H7 (cell line): ENCODE data around the gene SPAM1. TPM values are rescaled to one million over a fixed set of nuclear protein-coding genes. Genes with fewer than 3 reads are reported as not detected.
A peak's percentile ranks its signal among the peaks of the same experiment; 100 is the strongest.
"Not testable (repeated sequence)": the region's sequence is repeated elsewhere in the genome, so short reads cannot be mapped to it uniquely, and the experiment has no call there.

Source experiments
- DNase-seq: peaks from one replicate; pipeline ENCODE4 v3.0.0; 2012
- H3K27me3 ChIP-seq: 2 replicates; pipeline ENCODE4 v1.6.0; 2011; ENCODE audit warnings: mild to moderate bottlenecking, low read length; ENCODE audit not compliant: control insufficient read depth, insufficient read depth
- H3K36me3 ChIP-seq: replicated peaks from 2 replicates; pipeline ENCODE4 v1.5.1; 2011; ENCODE audit warnings: low read length; ENCODE audit not compliant: control insufficient read depth, insufficient read depth
- H3K4me3 ChIP-seq: 2 replicates; pipeline ENCODE4 v1.5.1; 2011; ENCODE audit warnings: low read depth, mild to moderate bottlenecking, control low read depth, low read length, moderate library complexity; ENCODE audit not compliant: insufficient read depth
- total RNA-seq: library from RNA; depleted of rRNA; stranded (reverse); fragments of >200 nt; shearing (Covaris generic); gene quantifications from 2 replicates; pipeline ENCODE4 v1.2.3, GENCODE V29; 2014; rRNA removed

SPAM1 gene
- total RNA-seq, 1 experiment from 2014 or later: not detected

DNA sequence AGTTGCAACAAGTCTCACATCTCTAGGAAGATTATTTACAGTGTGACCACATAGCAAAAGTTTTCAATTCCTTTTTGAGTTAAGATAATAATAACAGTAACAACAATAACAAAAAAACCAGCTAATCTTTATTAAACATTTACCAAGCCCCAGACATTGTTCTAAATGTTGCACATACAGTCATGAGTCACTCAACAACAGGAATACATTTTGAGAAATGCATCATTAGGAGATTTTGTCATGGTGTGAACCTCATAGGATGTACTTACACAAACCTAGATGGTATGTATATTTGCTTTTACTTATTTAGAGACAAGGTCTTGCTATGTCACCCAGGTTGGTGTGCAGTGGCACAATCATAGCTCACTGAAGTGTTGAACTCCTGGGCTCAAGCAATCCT lies 52.0 kb downstream of the SPAM1 start:
- Histone ChIP-seq H3K27me3 (no peaks in the 10 kb centered on the region), H3K36me3 (no peaks in the 10 kb centered on the region), H3K4me3 (no peak overlapping the region)
- no peak for DNase-seq

DNA sequence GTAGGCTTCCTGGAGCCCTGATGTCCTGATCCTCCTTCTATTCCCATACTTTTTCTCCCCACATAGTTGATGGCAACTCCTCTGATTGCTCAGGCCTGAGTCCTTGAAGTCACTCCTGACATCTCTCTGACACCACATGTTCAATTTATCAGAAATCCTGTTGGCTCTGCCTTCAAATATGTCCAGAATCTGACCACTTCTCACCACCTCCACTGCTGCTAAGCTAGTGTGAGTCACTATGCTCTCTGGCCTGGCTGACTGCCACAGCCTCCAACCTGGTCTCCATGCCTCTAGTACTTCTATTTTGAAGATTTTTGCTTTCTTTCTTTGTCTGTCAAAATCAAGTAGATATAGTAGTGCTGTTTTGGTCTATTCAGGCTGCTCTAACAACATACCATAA lies 54.8 kb downstream of the SPAM1 start:
- H3K4me3 ChIP-seq: no peak overlapping the region

DNA sequence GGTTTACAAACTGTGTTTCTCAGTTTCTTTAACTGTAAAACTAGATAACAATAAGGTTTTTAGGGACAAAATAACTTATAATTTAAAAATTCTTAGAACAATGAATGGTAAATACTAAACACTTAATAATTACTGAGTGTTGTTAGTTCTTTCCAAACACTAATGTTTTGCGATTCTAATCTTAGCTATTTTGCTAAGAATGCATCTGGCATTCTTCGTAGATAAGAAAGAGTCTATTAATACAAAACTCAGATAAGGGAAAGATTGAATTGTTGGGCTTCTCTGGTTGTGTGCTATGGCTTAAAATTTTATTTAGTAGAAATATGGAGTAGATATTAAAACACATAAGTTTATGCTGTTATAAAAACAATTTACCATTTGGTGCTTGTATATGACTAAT lies 62.4 kb downstream of the SPAM1 start:
- H3K4me3 ChIP-seq: no peak overlapping the region
- no peaks in the 10 kb centered on the region for H3K27me3 ChIP-seq
- H3K36me3 ChIP-seq: no peaks in the 10 kb centered on the region
- DNase-seq: no peak

More for the DNA sequence above, 54.8 kb downstream of the SPAM1 start:
- H3K36me3 ChIP-seq: no peaks in the 10 kb centered on the region
- no peaks in the 10 kb centered on the region for H3K27me3 ChIP-seq
- DNase-seq: no peak

DNA sequence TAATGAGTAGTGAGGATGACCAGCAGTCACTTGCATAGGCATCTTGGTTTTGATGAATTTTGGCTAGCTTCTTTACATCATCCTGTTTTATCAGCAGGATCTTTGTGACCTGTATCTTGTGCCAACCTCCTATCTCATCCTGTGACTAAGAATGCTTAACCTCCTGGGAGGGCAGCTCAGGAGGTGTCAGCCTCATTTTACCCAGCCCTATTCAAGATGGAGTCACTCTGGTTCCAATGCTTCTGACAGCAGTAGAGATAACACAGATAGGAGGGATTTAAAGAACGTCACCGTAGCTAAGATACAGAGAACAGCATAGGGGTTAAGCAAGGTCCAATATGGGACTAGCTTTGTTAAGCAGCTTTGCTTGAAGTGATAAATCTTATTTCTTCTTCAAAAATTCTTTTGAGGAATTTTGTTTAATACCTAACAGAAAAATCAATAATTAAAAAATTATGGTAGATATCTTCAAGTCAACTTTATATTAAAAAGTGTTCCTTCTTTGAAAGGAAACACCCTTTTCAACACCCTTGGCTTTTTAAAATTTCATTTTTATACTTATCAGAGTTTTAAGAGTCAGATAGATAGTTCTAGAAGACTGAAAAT lies 68.0 kb downstream of the SPAM1 start:
- Histone ChIP-seq H3K36me3 (no peaks in the 10 kb centered on the region), H3K4me3 (no peak overlapping the region), H3K27me3 (no peaks in the 10 kb centered on the region)
- DNase-seq: no peak

DNA sequence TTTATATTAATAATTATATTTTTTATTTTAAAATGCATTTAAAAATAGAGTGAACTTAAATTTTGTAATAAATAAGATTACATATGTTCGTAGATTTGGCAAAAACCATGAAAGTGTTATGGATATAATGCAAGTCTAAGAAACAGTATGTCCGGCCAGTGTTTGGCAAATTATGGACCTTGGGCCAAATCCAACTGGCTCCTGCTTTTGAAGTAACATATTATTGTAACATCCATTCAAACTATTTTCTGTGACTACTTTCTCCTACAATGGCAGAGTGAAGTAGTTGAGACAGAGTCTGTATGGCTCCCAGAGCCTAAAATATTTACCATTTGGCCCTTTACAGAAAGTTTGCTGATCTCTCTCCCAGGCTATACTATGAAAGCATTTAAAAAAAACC lies 69.0 kb downstream of the SPAM1 start:
- Histone ChIP-seq H3K4me3 (no peak overlapping the region), H3K36me3 (no peaks in the 10 kb centered on the region), H3K27me3 (no peaks in the 10 kb centered on the region)
- no peak for DNase-seq

DNA sequence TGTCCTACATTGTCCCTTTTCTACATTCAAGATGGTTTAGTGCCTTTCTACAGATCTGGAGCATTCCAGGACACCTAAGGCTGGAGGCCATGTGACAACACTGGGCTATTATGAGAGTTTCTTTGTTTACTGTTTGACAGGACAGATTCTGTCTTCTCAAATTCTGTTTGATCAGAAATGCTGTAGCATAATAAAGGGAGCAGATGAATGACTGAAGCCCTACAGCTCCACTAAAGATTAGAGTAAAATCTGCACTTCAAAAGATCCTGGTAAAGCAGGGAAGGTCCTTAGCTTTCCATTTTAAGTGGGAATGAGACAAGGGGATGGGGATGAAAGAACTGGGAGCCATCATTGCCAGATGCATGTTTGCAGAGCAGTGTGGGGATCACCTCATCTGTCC lies 69.4 kb downstream of the SPAM1 start:
- H3K4me3 ChIP-seq: no peak overlapping the region
- no peaks in the 10 kb centered on the region for H3K36me3 ChIP-seq
- H3K27me3 ChIP-seq: no peaks in the 10 kb centered on the region
- peak; percentile 36 for DNase-seq

DNA sequence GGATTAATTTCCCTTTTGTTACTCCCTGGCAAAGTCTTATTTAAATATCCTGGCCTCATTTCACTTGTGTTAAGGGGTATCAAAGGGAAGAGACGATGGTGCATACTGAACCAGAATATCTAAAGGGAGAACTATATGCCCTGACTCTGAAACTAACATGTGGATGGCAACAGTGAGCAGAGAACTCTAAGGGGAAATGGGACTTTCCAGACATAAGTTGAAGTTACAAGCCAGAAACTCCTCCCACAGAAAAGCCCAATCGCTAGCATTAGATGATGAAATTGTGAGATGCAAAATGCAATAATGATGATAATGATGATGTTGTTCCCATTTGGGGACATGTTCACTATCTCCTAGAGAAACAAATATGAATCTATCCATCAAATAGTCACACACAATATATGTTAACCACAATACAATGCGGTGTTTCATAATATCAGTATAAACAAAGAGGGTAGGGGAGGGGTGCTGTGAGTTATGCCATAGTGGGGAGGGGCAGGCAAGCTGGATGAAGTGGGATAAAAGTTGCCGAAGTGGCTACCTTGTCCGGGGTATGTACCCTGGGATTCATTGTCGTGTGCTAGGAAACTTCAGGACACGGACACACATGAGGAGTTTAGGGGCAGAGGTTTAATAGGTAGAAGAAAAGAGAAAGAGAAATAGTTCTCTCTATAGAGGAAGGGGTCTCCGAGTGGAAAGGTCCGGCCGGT lies 70.7 kb downstream of the SPAM1 start:
- no peak for DNase-seq
- H3K4me3 ChIP-seq: no peak overlapping the region
- H3K27me3 ChIP-seq: no peaks in the 10 kb centered on the region
- no peaks in the 10 kb centered on the region for H3K36me3 ChIP-seq

DNA sequence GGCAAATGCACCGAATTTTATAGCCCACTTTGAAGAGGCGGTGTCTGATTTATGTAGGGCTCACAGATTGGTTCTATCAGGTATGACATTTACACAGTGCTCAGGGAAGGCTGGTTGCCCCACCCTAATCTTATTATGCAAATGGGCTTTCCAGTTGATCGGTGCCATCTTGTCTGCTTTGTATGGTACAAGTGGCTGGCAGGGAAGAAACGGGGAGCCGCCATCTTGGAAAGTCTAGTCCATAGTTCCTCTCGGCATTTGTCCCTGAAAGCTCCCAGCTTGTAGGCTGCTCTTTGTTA lies 71.2 kb downstream of the SPAM1 start:
- Histone ChIP-seq H3K36me3 (no peaks in the 10 kb centered on the region), H3K27me3 (no peaks in the 10 kb centered on the region)
- no peak for DNase-seq

DNA sequence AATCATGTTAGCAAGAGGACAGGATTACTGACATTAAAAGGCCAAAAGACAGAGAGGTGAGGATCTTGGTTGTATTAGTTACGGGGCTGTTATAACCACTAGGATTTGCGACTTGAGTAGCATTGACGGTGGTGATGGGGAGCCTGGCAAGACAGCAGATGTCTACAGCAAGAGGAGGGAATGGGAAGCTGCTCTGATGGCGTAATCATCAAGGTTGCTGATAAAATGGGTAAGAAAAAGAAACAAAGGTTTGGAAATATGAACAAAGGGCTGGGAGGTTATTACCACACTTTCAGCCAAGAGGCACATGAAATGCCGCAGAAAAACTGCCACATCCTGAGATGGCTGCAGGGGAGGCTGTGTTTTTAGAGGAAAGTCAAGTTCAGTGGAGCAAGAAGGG lies 73.9 kb downstream of the SPAM1 start:
- H3K4me3 ChIP-seq: no peak overlapping the region
- no peak for DNase-seq
- H3K36me3 ChIP-seq: no peaks in the 10 kb centered on the region
- H3K27me3 ChIP-seq: no peaks in the 10 kb centered on the region

More for the DNA sequence above, 71.2 kb downstream of the SPAM1 start:
- no peak overlapping the region for H3K4me3 ChIP-seq

DNA sequence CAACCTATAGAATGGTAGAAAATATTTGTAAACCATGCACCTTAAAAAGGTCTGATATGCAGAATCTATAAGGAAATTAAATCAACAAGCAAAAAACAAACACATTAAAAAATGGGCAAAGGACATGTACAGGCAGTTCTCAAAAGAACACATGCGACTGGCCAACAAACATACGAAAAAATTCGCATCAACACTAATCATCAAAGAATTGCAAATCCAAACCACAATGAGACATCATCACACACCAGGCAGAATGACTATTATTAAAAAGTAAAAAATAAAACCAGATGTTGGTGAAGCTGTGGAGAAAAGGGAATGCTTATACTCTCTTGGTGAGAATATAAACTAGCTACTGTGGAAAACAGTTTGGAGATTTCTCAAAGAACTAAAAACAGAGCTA lies 74.7 kb downstream of the SPAM1 start:
- Histone ChIP-seq H3K4me3 (no peak overlapping the region), H3K27me3 (no peaks in the 10 kb centered on the region), H3K36me3 (no peaks in the 10 kb centered on the region)
- DNase-seq: no peak

DNA sequence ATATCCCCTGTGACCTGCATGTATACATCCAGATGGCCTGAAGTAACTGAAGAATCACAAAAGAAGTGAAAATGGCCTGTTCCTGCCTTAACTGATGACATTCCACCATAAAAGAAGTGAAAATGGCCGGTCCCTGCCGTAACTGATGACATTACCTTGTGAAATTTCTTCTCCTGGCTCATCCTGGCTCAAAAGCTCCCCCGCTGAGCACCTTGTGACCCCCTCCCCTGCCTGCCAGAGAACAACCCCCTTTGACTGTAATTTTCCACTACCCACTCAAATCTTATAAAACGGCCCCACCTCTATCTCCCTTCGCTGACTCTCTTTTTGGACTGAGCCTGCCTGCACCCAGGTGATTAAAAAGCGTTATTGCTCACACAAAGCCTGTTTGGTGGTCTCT lies 83.3 kb downstream of the SPAM1 start:
- H3K4me3 ChIP-seq, DNase-seq, H3K27me3 ChIP-seq, H3K36me3 ChIP-seq: not testable (repeated sequence)

DNA sequence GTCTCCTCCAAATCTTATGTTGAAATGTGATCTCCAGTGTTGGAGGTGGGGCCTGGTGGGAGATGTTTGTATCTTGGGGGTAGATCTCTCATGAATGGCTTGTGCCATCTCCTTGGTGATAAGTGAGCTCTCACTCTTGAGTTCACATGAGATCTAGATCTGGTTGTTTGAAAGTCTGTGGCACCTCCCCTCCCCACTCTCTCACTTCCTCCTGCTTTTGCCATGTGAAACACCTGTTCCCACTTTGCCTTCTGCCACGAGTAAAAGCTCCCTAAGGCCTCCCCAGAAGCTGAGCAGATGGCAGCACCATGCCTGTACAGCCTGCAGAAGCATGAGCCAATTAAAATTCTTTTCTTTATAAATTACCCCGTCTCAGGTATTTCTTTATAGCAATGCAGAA lies 84.3 kb downstream of the SPAM1 start:
- Histone ChIP-seq H3K27me3 (no peaks in the 10 kb centered on the region), H3K4me3 (no peak overlapping the region), H3K36me3 (no peaks in the 10 kb centered on the region)
- no peak for DNase-seq

Other genes starting within 250 kb of the SPAM1 start
- 13.2 and 17.2 TPM in 2 replicates for gene WASL, start 176.2 kb upstream of the SPAM1 start, total RNA-seq
- 0.11 TPM in 1 of 2 replicates, not detected in the other for gene HYAL4, start 80.1 kb upstream of the SPAM1 start, total RNA-seq
- 0.15 and 0.42 TPM in 2 replicates for gene TMEM229A, start 107.8 kb downstream of the SPAM1 start, total RNA-seq